CD4-positive, alpha-beta T cell treated with Interleukin-15 for 4 hours (primary cell): ENCODE data around the gene ITGA3.

Experiments used
- DNase-seq: peaks from one replicate; pipeline ENCODE4 v3.0.0-alpha.2; 2020; ENCODE audit warnings: low spot score

ITGA3 gene

GRCh38 chr17:50110591-50111349 lies 54.9 kb downstream of the ITGA3 start:
- DNase-seq = no peak

- DNase-seq = no peak
Measured at GRCh38 chr17:50111673-50112655, 56.1 kb downstream of the ITGA3 start.

GRCh38 chr17:50112694-50113093 lies 56.8 kb downstream of the ITGA3 start:
- DNase-seq = no peak

GRCh38 chr17:50113624-50114320 lies 57.9 kb downstream of the ITGA3 start:
- DNase-seq = no peak

- DNase-seq = no peak
Measured at GRCh38 chr17:50114401-50114800, 58.5 kb downstream of the ITGA3 start.

- peak; percentile 58 for DNase-seq
Measured at GRCh38 chr17:50114849-50115357, 59.0 kb downstream of the ITGA3 start.

DNA sequence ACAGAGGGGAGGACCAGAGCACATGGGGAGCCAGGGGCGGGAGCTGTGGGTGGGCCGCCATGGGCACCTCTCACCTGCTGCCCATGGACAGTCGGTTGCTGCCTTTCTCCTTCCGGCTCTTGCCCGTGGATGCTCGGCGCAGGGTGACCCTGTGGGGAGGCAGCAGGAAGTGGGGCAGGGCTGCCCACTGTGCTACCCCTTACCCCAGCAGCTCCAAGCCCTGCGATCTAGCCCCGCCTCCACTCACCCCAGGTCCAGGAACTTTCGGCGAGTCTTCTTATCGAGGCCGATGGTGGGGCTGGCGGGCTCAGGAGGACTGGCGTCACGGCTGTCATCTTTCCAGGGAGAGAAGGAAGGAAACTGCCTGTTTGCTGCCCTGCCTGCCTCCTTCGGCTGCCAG lies 59.8 kb downstream of the ITGA3 start:
- no peak for DNase-seq

- DNase-seq = peak; percentile 58
Measured at GRCh38 chr17:50117202-50118051, 61.5 kb downstream of the ITGA3 start.

DNA sequence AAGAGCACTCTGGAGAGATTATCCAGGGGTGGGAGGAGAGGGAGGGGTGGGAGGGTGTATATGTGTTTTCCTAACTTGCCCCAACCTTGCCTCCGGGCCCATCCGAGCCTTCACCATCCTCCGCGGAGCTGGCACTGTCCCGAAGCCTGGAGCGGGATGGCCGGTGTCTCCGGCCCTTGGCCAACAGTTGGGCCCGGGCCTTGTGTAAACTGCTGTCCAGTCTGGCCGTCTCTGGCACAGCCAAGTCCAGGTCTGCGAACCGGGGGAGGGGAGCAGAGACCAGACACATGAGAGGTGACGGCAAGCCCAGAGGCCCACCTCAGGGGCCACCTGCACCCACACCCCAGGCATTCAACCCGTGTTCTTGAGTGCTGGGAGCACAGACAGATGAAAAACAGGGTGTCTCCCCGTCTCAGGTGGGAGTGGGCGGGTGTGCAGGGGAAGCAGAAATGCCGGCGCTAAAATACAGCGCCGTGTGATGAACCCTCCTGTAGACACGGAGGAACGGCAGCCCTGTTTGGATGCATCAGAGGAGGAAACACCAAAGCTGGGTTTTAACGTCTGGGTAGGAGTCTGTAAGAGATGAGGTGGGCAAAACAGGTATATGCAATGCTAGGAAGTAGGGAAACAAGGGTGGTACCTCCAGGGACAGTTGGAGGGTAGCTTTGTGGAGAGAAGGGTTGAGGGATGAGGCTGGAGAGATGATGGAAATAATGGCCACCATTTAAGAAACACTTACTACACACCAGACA lies 62.3 kb downstream of the ITGA3 start:
- no peak for DNase-seq

DNA sequence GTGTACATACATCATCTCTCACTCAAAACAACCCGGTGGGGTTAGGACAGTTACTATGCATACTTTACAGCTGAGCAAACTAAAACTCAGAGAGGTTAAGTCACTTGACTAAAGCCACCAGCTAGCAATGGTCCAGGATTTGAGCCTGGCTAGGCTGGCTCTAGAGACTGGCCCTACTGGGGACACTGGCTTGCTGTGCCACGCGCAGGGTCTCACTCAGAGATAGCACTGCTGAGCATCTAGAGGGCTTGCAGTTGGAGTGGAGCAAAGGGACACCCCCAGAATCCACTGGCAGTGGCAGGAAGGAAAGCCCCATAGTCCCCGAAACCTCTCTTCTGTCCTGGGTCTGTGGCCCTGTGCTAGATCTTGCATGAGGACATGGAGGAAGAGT lies 62.9 kb downstream of the ITGA3 start:
- DNase-seq = no peak

DNA sequence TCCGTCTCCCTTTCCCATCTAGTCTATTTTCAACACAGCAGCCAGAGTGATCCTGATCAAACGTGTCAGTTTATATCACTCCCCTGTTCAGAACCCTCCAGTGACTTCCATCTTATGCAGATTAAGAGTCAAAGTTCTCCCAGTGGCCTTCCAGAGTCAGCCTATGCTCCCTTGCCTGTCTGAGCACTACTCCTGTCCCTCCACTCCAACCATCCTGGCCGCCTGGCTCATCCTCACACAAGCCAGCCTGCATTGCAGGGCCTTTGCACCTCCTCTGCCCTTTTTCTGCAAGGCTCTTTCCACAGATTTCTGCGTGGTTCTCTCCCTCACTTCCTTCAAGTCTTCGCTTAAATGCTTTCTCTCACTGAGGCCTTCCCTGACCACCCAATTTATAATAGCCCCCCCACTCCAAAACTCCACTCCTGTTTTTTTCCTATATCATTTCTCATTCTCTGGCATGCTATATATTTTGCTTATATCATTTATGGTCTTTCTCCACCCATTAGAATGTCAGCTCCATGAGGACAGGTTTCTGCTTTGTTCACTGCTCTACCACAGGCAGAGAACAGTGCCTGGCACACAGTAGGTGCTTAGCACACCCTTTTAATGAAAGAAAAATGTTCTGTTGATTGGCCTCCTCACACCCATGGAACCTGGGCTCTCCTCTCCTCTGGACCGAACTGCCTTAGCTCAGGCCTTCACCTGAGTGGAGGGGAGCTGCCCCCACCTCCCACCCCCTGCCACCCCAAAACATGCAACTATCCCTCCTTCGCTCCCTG lies 64.8 kb downstream of the ITGA3 start:
- DNase-seq = no peak

- DNase-seq = no peak
Measured at GRCh38 chr17:50122945-50123344, 67.0 kb downstream of the ITGA3 start.

- DNase-seq = no peak
Measured at GRCh38 chr17:50123649-50124349, 67.9 kb downstream of the ITGA3 start.

GRCh38 chr17:50125420-50125997 lies 69.6 kb downstream of the ITGA3 start:
- DNase-seq = no peak

GRCh38 chr17:50127697-50128361 lies 71.9 kb downstream of the ITGA3 start:
- DNase-seq = no peak

- DNase-seq = no peak
Measured at GRCh38 chr17:50128441-50129352, 72.8 kb downstream of the ITGA3 start.

- DNase-seq = no peak
Measured at GRCh38 chr17:50129353-50129727, 73.4 kb downstream of the ITGA3 start.
